Cortex of kidney (tissue), 1 donor: ENCODE results near the gene NFXL1.

Experiments
- DNase-seq: peaks from one replicate; lab custom pipeline; 2025; lab: John Stamatoyannopoulos, UW

Gene NFXL1

DNA sequence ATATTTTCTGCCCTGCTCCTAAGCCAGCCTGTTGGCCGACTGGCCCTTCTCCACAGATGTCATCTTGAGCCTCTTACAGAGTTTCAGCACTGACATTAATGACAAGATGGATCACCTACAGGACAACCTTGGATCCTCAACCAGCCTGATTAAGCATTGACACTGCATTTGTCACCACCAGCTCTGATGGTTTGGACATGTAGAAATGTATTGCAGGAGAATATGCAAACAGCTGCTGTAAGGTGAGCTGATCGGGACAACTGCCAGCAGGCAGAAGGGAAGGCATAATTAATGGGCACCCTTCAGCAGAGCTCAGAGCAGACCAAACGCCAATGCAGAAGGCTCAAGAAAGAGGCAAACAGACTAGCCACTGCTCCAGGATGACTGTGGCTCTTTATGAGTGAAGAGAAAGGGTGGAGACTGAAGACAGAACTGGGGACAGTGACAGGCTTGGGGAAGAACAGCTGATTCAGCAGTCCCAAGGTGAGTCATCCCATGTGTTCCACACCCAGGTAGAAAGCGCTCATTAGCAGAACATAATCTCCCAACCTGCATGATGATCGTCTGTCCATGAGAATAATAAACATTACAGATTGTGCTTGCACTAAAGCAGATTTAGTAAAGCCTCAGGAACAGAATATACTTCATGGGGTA is 83.2 kb downstream of the NFXL1 start:
- no peak for DNase-seq

- DNase-seq = no peak
Observed at GRCh38 chr4:47830265-47831025, 83.9 kb downstream of the NFXL1 start.

- no peak for DNase-seq
Observed at GRCh38 chr4:47829438-47829837, 84.9 kb downstream of the NFXL1 start.

DNA sequence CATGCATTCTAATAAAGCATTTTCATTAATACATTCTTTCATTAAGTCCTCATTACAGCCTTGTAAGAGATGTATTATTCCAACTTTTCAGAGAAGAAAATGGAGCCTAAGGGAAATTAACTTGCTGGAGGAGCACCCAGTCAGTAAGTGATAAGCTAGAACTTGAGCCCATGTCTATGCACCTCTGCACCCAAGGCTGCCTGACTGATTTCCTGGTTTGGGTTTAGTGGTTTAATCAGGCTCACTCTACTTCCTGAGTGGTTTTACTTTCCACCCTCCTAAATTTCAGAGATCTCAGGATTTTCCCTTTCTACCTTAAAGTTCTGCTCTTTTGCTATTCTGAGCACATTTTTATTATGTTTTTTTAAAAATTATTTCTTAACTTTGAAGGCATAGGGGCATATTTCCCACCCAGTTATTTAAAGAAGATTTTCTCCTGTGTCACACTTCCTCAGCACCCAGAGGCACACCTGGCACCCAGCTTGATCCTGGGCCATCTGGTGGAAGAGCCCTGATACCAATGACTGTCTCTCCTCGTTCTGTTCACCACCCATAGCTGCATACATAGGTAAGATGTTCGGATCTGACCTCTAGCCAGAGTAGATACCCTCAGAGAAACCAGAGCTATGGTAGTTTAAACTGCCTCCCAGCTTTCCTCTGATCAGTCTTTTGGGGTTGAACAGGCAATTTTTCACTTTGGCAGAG is 86.9 kb downstream of the NFXL1 start:
- DNase-seq = no peak

GRCh38 chr4:47824840-47825239 is 89.5 kb downstream of the NFXL1 start:
- DNase-seq = no peak

DNA sequence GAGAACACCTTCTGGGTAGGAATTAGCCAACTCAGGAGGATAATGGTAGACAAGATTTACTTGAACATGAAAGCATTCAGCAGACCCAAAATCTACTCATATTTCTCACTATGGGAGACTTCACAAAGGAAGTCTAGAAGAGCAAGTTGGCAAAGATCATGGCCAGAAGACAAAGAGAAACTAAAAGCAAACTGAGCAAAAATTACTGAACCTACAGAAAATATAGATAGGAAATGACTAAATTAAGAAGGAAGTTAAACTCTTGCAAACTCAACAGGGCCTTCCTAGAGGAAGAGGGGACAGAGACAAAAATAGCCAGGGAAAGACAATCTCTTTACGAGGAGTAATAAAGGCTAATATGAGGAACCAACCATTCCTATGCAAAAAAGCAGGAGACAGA is 95.2 kb downstream of the NFXL1 start:
- DNase-seq = no peak

- DNase-seq = no peak
Observed at GRCh38 chr4:47817275-47817674, 97.1 kb downstream of the NFXL1 start.

DNA sequence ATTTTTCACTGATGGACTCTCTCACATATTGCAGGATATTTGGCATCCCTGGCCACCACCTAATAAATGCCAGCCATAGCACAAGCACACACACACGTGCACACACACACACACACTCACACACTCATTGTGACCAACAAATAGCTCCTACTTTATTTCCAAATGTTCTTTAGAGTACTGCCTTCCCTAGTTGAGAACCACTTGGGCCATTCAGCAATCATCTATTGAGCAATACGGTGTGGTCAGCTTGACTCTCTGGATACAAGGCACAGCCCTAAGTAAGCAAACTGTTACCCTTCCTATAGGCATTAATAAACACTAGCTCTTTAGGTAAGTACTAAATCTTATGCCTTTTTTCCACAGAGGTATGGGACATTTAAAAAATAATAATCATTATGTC is 97.6 kb downstream of the NFXL1 start:
- DNase-seq = no peak

DNA sequence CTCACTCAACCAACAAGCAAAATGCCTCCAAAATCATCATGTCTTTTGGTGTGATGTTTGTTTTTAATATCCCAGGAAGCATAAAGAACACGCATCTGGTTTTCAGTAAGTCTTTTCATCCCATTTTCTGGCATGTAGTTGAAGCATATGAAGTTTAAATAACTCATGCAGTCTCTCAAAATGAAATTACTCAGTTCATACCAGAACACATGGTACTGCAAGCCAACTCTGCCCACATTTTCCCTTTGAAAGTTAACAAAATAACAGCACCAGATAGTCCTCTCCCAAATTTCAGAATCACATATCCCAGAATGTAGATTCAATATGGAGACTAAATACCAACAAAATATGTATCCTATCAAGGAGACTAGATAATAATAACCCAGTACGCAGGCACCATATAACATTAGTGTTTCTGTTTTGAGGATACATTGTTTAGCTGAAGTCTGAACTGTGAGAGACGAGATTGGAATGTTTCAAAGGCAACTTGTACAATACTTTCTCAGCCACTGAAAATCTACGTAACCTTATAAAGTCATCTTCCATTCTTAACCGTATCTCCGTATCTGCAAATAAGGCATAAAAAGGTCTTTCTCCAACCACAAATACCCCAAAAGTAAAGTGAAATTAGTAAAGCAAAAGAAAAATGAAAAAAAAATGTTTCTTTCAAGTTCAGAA is 99.6 kb downstream of the NFXL1 start:
- DNase-seq = no peak

GRCh38 chr4:47809654-47810203 is 104.7 kb downstream of the NFXL1 start:
- DNase-seq = no peak

DNA sequence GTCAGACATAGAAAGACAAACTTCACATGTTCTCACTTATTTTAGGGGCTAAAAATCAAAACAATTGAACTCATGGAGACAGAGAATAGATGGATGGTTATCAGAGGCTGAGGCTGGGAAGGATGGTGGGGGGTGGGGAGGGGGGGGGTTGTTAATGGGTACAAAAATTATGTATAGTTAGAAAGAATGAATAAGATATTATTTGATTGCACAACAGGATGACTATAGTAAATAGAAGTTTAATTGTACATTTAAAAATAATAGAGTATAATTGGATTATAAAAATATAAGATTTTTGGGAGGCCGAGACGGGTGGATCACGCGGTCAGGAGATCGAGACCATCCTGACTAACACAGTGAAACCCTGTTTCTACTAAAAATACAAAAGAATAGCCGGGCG is 109.8 kb downstream of the NFXL1 start:
- DNase-seq = no peak

GRCh38 chr4:47801481-47802002 is 112.8 kb downstream of the NFXL1 start:
- no peak for DNase-seq

DNA sequence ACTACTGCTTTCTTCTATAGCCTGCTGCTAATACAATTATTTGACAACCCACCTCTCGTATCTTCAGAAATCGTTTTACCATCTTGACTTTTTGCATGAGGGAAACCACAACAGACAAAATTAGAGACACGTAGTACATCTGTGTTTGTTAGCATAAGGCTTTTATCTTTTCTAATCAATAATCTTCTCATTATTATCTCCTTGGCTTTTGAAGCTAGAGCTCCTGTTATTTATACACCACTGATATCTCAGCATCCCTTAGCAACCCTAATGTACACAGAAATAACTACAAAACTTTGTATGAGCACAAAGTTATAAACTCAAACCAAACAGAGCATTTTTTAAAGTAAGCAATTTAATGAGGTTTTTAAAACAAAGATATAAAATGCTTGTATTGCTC is 116.2 kb downstream of the NFXL1 start:
- DNase-seq = no peak
